Ascending aorta (tissue), 2 donors: Measurements from ENCODE around the gene SMIM35. TPM values are rescaled to one million over a fixed set of nuclear protein-coding genes. Genes with fewer than 3 reads are reported as not detected.
"Not testable (repeated sequence)": the region's sequence is repeated elsewhere in the genome, so short reads cannot be mapped to it uniquely, and the experiment has no call there.

Source experiments
- DNase-seq, 2 donors: peaks; one replicate each; pipeline ENCODE4 v3.0.0-alpha.2; 2019; ENCODE audit warnings: low spot score in 2 of 2
- H3K27ac ChIP-seq, 2 donors: fragments of 200-600 bp; sonication (generic); one replicate each; pipeline ENCODE4 v1.5.1; 2016 to 2017; ENCODE audit warnings: mild to moderate bottlenecking in 1 of 2
- H3K27me3 ChIP-seq: fragments of 200-600 bp; sonication (generic); one replicate; pipeline ENCODE4 v1.5.1; 2017
- H3K36me3 ChIP-seq, 2 donors: fragments of 200-600 bp; sonication (generic); one replicate each; pipeline ENCODE4 v1.5.1; 2016
- H3K4me1 ChIP-seq, 2 donors: fragments of 200-600 bp; sonication (generic); one replicate each; pipeline ENCODE4 v1.5.1; 2016 to 2017; ENCODE audit warnings: mild to moderate bottlenecking in 1 of 2
- H3K4me3 ChIP-seq, 2 donors: fragments of 200-600 bp; sonication (generic); one replicate each; pipeline ENCODE4 v1.5.1; 2016 to 2017; ENCODE audit warnings: mild to moderate bottlenecking in 1 of 2
- H3K9me3 ChIP-seq, 2 donors: fragments of 200-600 bp; sonication (generic); one replicate each; pipeline ENCODE4 v1.5.1; 2016
- CTCF ChIP-seq, 3 experiments: fragments of 200-600 bp in 2 of 3; fragments of 450-650 bp in 1 of 3; sonication (generic) in 2 of 3; IDR thresholded peaks; one replicate each; pipeline ENCODE4 v1.5.1; 2016 to 2019; ENCODE audit warnings: antibody characterized with exemption in 3 of 3, mild to moderate bottlenecking in 1 of 3, moderate library complexity in 1 of 3
- intact Hi-C: fragments of 100-400 bp; cut with DNase I; formaldehyde crosslinking; loops from one replicate; pipeline ENCODE4 v1.15.1; 2023
- total RNA-seq: library from RNA; depleted of rRNA; stranded (reverse); fragments of >200 nt; gene quantifications from one replicate; pipeline ENCODE4 v1.1.0, GENCODE V29; 2016

Gene SMIM35
- total RNA-seq, 1 donor from 2014 or later: not detected

- no peak for TF ChIP-seq CTCF (IDR thresholded peaks at IDR 0.05)
- Histone ChIP-seq H3K27me3 (no peaks in the 10 kb centered on the region), H3K9me3 (no peaks in the 10 kb centered on the region), H3K27ac (no peak overlapping the region), H3K4me1 (no peaks in the 10 kb centered on the region), H3K36me3 (no peaks in the 10 kb centered on the region), H3K4me3 (no peak overlapping the region)
- no peak for DNase-seq
- intact Hi-C loops: no loop called here
These were observed 17.7 kb downstream of the SMIM35 start for GRCh38 chr11:118068945-118069612.

- Histone ChIP-seq H3K9me3 (no peaks in the 10 kb centered on the region), H3K36me3 (no peaks in the 10 kb centered on the region), H3K4me1 (no peaks in the 10 kb centered on the region), H3K27ac (no peak overlapping the region), H3K27me3 (no peaks in the 10 kb centered on the region), H3K4me3 (no peak overlapping the region)
- no peak for TF ChIP-seq CTCF (IDR thresholded peaks at IDR 0.05)
- no peak for DNase-seq
- intact Hi-C loops: no loop called here
These were observed 18.4 kb downstream of the SMIM35 start for GRCh38 chr11:118068206-118068944.

- H3K4me3 ChIP-seq: no peak overlapping the region
- H3K27ac ChIP-seq: no peak overlapping the region
- DNase-seq: no peak
- no peaks in the 10 kb centered on the region for H3K4me1 ChIP-seq
- intact Hi-C loops: no loop called here
- TF ChIP-seq CTCF (IDR thresholded peaks at IDR 0.05): no peak
- H3K9me3 ChIP-seq: no peaks in the 10 kb centered on the region
- no peaks in the 10 kb centered on the region for H3K36me3 ChIP-seq
- H3K27me3 ChIP-seq: no peaks in the 10 kb centered on the region
These were observed 19.8 kb downstream of the SMIM35 start for GRCh38 chr11:118067006-118067405.

GRCh38 chr11:118065384-118065783 lies 21.4 kb downstream of the SMIM35 start:
- intact Hi-C loops: no loop called here
- H3K36me3 ChIP-seq: no peaks in the 10 kb centered on the region
- H3K4me1 ChIP-seq: no peaks in the 10 kb centered on the region
- H3K27me3 ChIP-seq: no peaks in the 10 kb centered on the region
- peak in 1 of 2 donors; percentile 9 for DNase-seq
- no peak for TF ChIP-seq CTCF (IDR thresholded peaks at IDR 0.05)
- H3K9me3 ChIP-seq: no peaks in the 10 kb centered on the region
- H3K27ac ChIP-seq: no peak overlapping the region
- H3K4me3 ChIP-seq: no peak overlapping the region

- DNase-seq: no peak
- intact Hi-C loops: no loop called here
- no peak for TF ChIP-seq CTCF (IDR thresholded peaks at IDR 0.05)
These were observed 21.8 kb downstream of the SMIM35 start for GRCh38 chr11:118064956-118065355.

GRCh38 chr11:118062631-118063030 lies 24.1 kb downstream of the SMIM35 start:
- H3K4me1 ChIP-seq, H3K4me3 ChIP-seq, H3K36me3 ChIP-seq, H3K27me3 ChIP-seq, intact Hi-C loops, H3K9me3 ChIP-seq, H3K27ac ChIP-seq: not testable (repeated sequence)
- DNase-seq: peak in 1 of 2 donors; percentile 9

More at GRCh38 chr11:118064956-118065355, 21.8 kb downstream of the SMIM35 start:
- no peaks in the 10 kb centered on the region for H3K27me3 ChIP-seq
- H3K4me3 ChIP-seq: no peak overlapping the region
- H3K36me3 ChIP-seq: no peaks in the 10 kb centered on the region
- H3K4me1 ChIP-seq: no peaks in the 10 kb centered on the region
- H3K27ac ChIP-seq: no peak overlapping the region
- no peaks in the 10 kb centered on the region for H3K9me3 ChIP-seq

GRCh38 chr11:118062181-118062580 lies 24.6 kb downstream of the SMIM35 start:
- DNase-seq: peak in 1 of 2 donors; percentile 31
- H3K4me3 ChIP-seq, intact Hi-C loops: not testable (repeated sequence)

More at GRCh38 chr11:118062181-118062580, 24.6 kb downstream of the SMIM35 start:
- H3K27me3 ChIP-seq, H3K36me3 ChIP-seq, H3K4me1 ChIP-seq, H3K9me3 ChIP-seq, H3K27ac ChIP-seq: not testable (repeated sequence)
